SK-N-SH treated with all-trans-retinoic acid at 6 μM for 48 hours (cell line): ENCODE results near the gene SEMA3G.

Experiments
- ATAC-seq: fragments of 200-7000 bp; cut with Tn5 transposase; 3 replicates; pipeline ENCODE4 v1.9.1; 2020; ENCODE audit warnings: mild to moderate bottlenecking, moderate library complexity
- CREB5 ChIP-seq: fragments of 250-450 bp; sonication (Bioruptor Pico); IDR thresholded peaks from 2 replicates; pipeline ENCODE4 v1.5.1; 2020; ENCODE audit warnings: low read depth, mild to moderate bottlenecking, moderate library complexity
- CSDC2 ChIP-seq: fragments of 250-450 bp; sonication (Bioruptor Pico); IDR thresholded peaks from 2 replicates; pipeline ENCODE4 v1.5.0; 2020; ENCODE audit warnings: mild to moderate bottlenecking, moderate library complexity
- CSRNP3 ChIP-seq: fragments of 250-450 bp; sonication (Bioruptor Pico); IDR thresholded peaks from 2 replicates; pipeline ENCODE4 v1.5.1; 2021; ENCODE audit warnings: mild to moderate bottlenecking, moderate library complexity
- ESRRG ChIP-seq: fragments of 250-450 bp; sonication (Bioruptor Pico); IDR thresholded peaks from 2 replicates; pipeline ENCODE4 v1.6.1; 2021; ENCODE audit warnings: mild to moderate bottlenecking
- GLIS3 ChIP-seq: fragments of 250-450 bp; sonication (Bioruptor Pico); IDR thresholded peaks from 2 replicates; pipeline ENCODE4 v1.5.0; 2020; ENCODE audit warnings: mild to moderate bottlenecking, moderate library complexity
- ISL1 ChIP-seq: fragments of 250-450 bp; sonication (Bioruptor Pico); IDR thresholded peaks from 2 replicates; pipeline ENCODE4 v2.1.2; 2022; ENCODE audit warnings: mild to moderate bottlenecking, moderate library complexity
- OSR1 ChIP-seq: fragments of 250-450 bp; sonication (Bioruptor Pico); IDR thresholded peaks from 2 replicates; pipeline ENCODE4 v1.8.0; 2022; ENCODE audit warnings: moderate library complexity, mild to moderate bottlenecking, inconsistent platforms
- POU6F1 ChIP-seq: fragments of 250-450 bp; sonication (Bioruptor Pico); IDR thresholded peaks from 2 replicates; pipeline ENCODE4 v1.8.0; 2021; ENCODE audit warnings: low read depth, mild to moderate bottlenecking, moderate library complexity, borderline replicate concordance
- PPARA ChIP-seq: fragments of 250-450 bp; sonication (Bioruptor Pico); IDR thresholded peaks from 2 replicates; pipeline ENCODE4 v1.5.0; 2020; ENCODE audit warnings: mild to moderate bottlenecking, borderline replicate concordance
- RARB ChIP-seq: fragments of 250-450 bp; sonication (Bioruptor Pico); IDR thresholded peaks from 2 replicates; pipeline ENCODE4 v1.8.0; 2021; ENCODE audit warnings: mild to moderate bottlenecking, moderate library complexity
- SNAI2 ChIP-seq: fragments of 250-450 bp; sonication (Bioruptor Pico); IDR thresholded peaks from 2 replicates; pipeline ENCODE4 v1.5.0; 2020; ENCODE audit warnings: mild to moderate bottlenecking, moderate library complexity
- TCF4 ChIP-seq: fragments of 250-450 bp; sonication (Bioruptor Pico); IDR thresholded peaks from 2 replicates; pipeline ENCODE4 v1.8.0; 2021; ENCODE audit warnings: mild to moderate bottlenecking, moderate library complexity, borderline replicate concordance
- TOX ChIP-seq: fragments of 250-450 bp; sonication (Bioruptor Pico); IDR thresholded peaks from 2 replicates; pipeline ENCODE4 v1.8.0; 2021; ENCODE audit warnings: mild to moderate bottlenecking, moderate library complexity, borderline replicate concordance
- TSHZ2 ChIP-seq: fragments of 250-450 bp; sonication (Bioruptor Pico); IDR thresholded peaks from 2 replicates; pipeline ENCODE4 v1.5.0; 2020; ENCODE audit warnings: mild to moderate bottlenecking, moderate library complexity
- ZC3H10 ChIP-seq: fragments of 250-450 bp; sonication (Bioruptor Pico); IDR thresholded peaks from 2 replicates; pipeline ENCODE4 v1.5.1; 2021; ENCODE audit warnings: mild to moderate bottlenecking, moderate library complexity
- ZFP3 ChIP-seq: fragments of 250-450 bp; sonication (Bioruptor Pico); IDR thresholded peaks from 2 replicates; pipeline ENCODE4 v1.5.0; 2020; ENCODE audit warnings: mild to moderate bottlenecking, moderate library complexity
- ZNF70 ChIP-seq: fragments of 450-650 bp; formaldehyde crosslinking; IDR thresholded peaks from 2 replicates; pipeline ENCODE4 v1.5.0; 2020; ENCODE audit warnings: mild to moderate bottlenecking, moderate library complexity
- ZNF8 ChIP-seq: fragments of 450-650 bp; formaldehyde crosslinking; IDR thresholded peaks from 2 replicates; pipeline ENCODE4 v1.5.0; 2020; ENCODE audit warnings: mild to moderate bottlenecking, moderate library complexity
- TF ChIP-seq, protein P1 (sequence below): fragments of 250-450 bp; sonication (Bioruptor Pico); IDR thresholded peaks from 2 replicates; pipeline ENCODE4 v1.8.0; 2020; ENCODE audit warnings: mild to moderate bottlenecking, moderate library complexity, borderline replicate concordance

SEMA3G gene

GRCh38 chr3:52458031-52458760 lies 13.3 kb upstream of the SEMA3G start:
- no peak for ATAC-seq
- TF ChIP-seq TSHZ2 (CRISPR knock-in tag) (no peak), ISL1 (CRISPR knock-in tag) (no peak), CSDC2 (CRISPR knock-in tag) (no peak), CSRNP3 (CRISPR knock-in tag) (no peak), ZC3H10 (CRISPR knock-in tag) (no peak), ZNF8 (CRISPR knock-in tag) (no peak)

GRCh38 chr3:52456800-52457183 lies 11.9 kb upstream of the SEMA3G start:
- TF ChIP-seq ZNF70 (CRISPR knock-in tag): no peak
- TF ChIP-seq TCF4 (CRISPR knock-in tag): no peak
- no peak for TF ChIP-seq SNAI2 (CRISPR knock-in tag)
- no peak for TF ChIP-seq ZFP3 (CRISPR knock-in tag)
- TF ChIP-seq CREB5: no peak
- no peak for TF ChIP-seq RARB (CRISPR knock-in tag)
- TF ChIP-seq TOX (CRISPR knock-in tag): no peak
- TF ChIP-seq TSHZ2 (CRISPR knock-in tag): no peak
- no peak for TF ChIP-seq POU6F1 (CRISPR knock-in tag)
- TF ChIP-seq OSR1 (CRISPR knock-in tag): no peak
- TF ChIP-seq PPARA (CRISPR knock-in tag): no peak
- TF ChIP-seq, protein P1, sequence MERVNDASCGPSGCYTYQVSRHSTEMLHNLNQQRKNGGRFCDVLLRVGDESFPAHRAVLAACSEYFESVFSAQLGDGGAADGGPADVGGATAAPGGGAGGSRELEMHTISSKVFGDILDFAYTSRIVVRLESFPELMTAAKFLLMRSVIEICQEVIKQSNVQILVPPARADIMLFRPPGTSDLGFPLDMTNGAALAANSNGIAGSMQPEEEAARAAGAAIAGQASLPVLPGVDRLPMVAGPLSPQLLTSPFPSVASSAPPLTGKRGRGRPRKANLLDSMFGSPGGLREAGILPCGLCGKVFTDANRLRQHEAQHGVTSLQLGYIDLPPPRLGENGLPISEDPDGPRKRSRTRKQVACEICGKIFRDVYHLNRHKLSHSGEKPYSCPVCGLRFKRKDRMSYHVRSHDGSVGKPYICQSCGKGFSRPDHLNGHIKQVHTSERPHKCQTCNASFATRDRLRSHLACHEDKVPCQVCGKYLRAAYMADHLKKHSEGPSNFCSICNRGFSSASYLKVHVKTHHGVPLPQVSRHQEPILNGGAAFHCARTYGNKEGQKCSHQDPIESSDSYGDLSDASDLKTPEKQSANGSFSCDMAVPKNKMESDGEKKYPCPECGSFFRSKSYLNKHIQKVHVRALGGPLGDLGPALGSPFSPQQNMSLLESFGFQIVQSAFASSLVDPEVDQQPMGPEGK: no peak
- TF ChIP-seq GLIS3: no peak
- no peak for TF ChIP-seq ESRRG (CRISPR knock-in tag)
- no peak for TF ChIP-seq CSDC2 (CRISPR knock-in tag)
- ATAC-seq: no peak
